Measurements from ENCODE around the gene EPHA4.

The EPHA4 gene

GRCh38 chr2:221571551-221572218 lies 419 bp downstream of the EPHA4 start:
- no peak for DNase-seq (ENCODE audit: low spot score)

DNA sequence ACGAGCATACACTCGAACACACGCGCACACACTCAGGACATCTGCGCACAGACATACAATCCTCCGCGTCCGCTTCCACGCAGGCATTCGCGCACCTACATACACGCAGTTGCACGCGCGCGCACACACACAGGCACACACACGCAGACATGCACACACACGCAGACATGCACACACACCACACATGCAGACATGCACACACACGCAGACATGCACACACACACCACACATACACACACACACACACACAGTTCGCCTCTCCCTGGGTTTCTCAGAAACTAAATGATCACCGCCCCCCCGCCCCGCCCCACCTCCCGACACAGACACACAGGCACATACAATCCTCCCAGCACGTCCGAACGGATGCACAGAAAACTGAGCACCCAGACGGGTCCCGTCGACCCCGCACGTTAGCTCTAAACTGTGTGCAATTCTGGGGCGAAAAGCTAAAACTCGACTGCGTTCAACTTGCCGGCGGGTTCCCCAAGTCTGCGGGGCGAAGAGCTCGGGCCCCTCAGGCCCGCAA lies 1.0 kb downstream of the EPHA4 start:
- DNase-seq (ENCODE audit: low spot score) = no peak

DNA sequence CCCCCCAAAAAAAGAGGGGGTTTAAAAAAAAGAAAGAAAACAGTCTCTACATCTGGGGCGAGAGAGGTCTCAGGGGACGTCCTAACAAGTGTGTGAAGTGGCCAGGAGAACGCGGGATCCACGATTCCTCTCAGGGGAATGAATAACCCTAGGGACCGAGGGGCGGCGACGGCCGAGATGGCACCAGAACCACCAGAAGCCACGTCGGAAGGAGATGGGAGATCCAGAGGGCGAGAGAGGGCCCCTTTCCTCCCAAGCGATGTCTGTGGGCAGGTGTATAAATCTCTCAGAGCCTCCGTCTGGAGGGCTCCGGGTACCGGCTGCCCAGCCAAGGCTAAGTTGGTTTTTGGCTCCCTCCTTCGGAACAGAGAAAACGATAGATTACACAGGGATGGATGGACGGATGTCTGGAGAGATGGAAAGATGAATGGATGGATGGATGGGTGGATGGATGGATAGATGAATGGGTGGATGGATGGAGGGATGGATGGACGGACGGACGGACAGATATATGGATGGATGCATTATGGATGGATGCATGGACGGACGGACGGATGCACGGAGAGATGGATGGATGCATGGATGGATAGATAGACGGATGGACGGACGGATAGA lies 1.7 kb downstream of the EPHA4 start:
- no peak for DNase-seq (ENCODE audit: low spot score)

DNA sequence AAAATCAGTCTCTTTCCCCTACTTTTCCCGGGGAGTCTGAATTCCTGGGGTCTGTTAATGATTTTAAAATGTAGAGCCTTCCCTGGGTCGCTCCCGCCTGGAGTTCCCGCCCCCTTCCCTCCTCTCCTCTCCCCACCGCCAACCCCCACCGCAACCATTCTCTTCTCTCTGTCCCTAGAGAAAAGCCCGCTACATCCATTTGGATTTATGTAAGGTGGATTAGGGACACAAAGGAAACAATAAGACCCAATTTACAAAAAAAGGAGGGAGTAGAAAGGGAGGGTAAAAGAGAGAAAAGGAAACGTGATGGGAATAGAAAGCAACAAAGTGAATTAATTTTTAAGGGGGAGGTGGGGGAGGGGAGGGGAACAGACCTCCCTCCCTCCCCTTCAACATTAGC lies 2.2 kb downstream of the EPHA4 start:
- no peak for DNase-seq (ENCODE audit: low spot score)

DNA sequence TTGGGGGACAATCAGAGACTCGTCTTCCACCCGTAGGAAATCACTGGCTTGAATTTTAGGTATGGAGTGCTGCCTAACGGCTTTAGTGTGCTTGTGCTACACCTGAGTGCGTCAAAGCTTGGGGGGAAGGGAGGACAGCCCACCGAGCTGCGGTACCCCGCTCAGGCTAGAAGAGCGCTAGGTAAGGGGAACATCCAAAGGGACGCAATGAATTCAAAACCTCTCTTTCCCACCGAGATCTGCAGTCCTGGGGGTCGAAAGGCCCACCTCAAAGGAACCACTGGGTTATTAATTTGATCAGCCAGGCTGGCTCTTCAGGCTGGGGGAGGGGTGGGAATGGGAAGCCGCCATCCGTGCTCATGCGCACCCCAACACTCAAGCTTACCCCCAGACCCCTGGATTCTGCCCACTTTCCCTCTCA lies 2.7 kb downstream of the EPHA4 start:
- no peak for DNase-seq (ENCODE audit: low spot score)

GRCh38 chr2:221568299-221568698 lies 3.8 kb downstream of the EPHA4 start:
- DNase-seq (ENCODE audit: low spot score) = no peak

DNA sequence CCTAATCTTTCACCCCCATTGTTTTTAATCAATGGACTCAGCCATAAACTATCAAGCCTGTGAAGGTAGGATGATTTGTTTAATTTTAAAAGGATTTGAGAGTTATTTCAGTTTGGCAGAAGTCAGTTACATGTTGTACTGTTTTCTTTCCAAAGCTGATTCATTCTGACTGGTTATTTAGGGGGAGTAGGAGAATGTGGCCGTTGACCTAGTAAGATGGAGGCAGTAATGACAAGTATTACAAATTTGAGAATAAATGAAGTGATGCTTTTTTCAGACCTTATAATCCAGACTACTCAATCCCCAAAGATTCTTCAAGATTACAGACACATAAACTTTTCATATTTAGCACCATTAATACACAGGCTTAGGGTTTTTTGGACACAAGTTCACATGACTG lies 4.3 kb downstream of the EPHA4 start:
- no peak for DNase-seq (ENCODE audit: low spot score)

DNA sequence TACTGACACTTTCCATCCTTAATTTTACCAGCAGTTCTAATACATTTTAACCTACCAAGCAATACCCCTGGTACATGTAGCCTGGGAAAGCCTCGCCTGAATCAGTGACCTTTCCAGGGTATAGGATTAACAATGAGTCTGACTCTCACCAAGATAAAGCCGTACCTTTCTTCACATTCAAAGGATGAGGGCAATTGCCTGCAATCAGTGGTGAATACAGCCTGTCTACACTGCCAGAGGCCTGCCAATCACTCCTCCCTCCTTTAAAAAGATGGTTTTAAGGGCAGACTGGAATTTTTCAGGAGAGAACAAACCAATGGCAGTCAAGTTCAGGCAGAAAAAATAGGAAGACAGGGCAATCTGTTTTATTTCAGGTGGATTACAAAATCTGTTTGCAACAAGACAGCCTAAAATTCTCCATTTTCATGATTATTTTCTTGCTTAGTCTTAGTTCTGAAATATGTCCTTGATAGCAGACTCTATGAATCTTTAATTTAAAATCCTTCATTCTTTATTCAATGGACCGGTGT lies 4.8 kb downstream of the EPHA4 start:
- no peak for DNase-seq (ENCODE audit: low spot score)

- no peak for DNase-seq (ENCODE audit: low spot score)
Observed at GRCh38 chr2:221563270-221563985, 8.7 kb downstream of the EPHA4 start.

- DNase-seq (ENCODE audit: low spot score) = no peak
Observed at GRCh38 chr2:221562226-221562625, 9.9 kb downstream of the EPHA4 start.

- DNase-seq (ENCODE audit: low spot score) = no peak
Observed at GRCh38 chr2:221561770-221562169, 10.3 kb downstream of the EPHA4 start.

DNA sequence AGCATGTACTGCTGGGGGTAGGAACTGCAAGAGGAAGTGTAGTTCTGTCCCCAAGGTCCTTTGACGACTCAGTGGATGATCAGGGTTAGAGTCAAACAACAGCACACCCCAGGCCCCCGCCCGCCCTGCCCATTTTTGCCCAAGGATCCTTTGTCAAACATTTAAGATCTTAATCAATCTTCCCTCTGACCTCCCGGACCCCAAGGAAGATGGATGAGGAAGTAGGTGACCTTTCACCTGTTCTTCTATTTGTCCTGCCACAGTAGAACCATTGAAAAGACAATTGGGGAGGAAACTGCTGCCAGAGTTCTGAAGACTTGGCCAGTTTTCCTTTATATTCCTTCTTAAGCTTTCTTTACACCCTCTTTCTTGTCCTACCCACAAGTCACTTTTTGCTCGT lies 12.1 kb downstream of the EPHA4 start:
- no peak for DNase-seq (ENCODE audit: low spot score)

- DNase-seq (ENCODE audit: low spot score) = no peak
Observed at GRCh38 chr2:221558107-221558506, 14.0 kb downstream of the EPHA4 start.

DNA sequence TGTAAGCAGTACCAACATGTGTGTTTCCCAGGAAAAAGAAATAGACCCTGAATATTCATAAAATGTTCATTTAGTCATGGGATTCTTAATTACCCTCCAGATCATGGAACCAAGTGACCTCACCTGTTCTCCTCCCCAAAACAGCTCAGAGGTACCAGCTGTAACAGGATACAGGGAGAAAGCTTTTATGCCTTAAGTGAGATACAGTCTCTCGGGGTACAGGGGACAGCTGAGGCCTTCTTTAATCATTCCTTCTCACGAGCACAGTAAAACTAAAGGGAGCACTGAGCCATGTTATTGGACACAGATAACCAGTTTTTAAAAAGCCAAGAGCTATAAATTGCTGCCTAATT lies 16.6 kb downstream of the EPHA4 start:
- DNase-seq (ENCODE audit: low spot score) = no peak

GRCh38 chr2:221554769-221555493 lies 17.2 kb downstream of the EPHA4 start:
- no peak for DNase-seq (ENCODE audit: low spot score)

- DNase-seq (ENCODE audit: low spot score) = no peak
Observed at GRCh38 chr2:221553333-221553732, 18.8 kb downstream of the EPHA4 start.

GRCh38 chr2:221552291-221552690 lies 19.8 kb downstream of the EPHA4 start:
- no peak for DNase-seq (ENCODE audit: low spot score)

GRCh38 chr2:221551864-221552263 lies 20.2 kb downstream of the EPHA4 start:
- no peak for DNase-seq (ENCODE audit: low spot score)

GRCh38 chr2:221549143-221549542 lies 23.0 kb downstream of the EPHA4 start:
- no peak for DNase-seq (ENCODE audit: low spot score)

- DNase-seq (ENCODE audit: low spot score) = no peak
Observed at GRCh38 chr2:221546505-221547225, 25.4 kb downstream of the EPHA4 start.

GRCh38 chr2:221541131-221541735 lies 30.9 kb downstream of the EPHA4 start:
- no peak for DNase-seq (ENCODE audit: low spot score)
